H9 (cell line): ENCODE data around the gene PRKCZ. TPM values are rescaled to one million over a fixed set of nuclear protein-coding genes. Genes with fewer than 3 reads are reported as not detected.

Experiments used
- DNase-seq: peaks from one replicate; pipeline ENCODE4 v3.0.0-alpha.2; 2017
- H2AFZ ChIP-seq: one replicate; pipeline ENCODE4 v1.6.1; 2013; ENCODE audit warnings: mild to moderate bottlenecking, low read length, control low read depth, moderate library complexity
- H2AK5ac ChIP-seq: 2 replicates; pipeline ENCODE4 v1.6.1; 2013; ENCODE audit warnings: low read length, control low read depth, mixed read lengths; ENCODE audit not compliant: insufficient read length
- H2BK120ac ChIP-seq: one replicate; pipeline ENCODE4 v1.6.1; 2013; ENCODE audit warnings: low read depth, mild to moderate bottlenecking, low read length, control low read depth, inconsistent platforms; ENCODE audit not compliant: poor library complexity, severe bottlenecking
- H2BK12ac ChIP-seq: 2 replicates; pipeline ENCODE4 v1.6.1; 2013; ENCODE audit warnings: low read length, control low read depth, mixed read lengths, low read depth; ENCODE audit not compliant: insufficient read length
- H2BK15ac ChIP-seq: 2 replicates; pipeline ENCODE4 v1.6.1; 2013; ENCODE audit warnings: low read depth, low read length, control low read depth
- H2BK20ac ChIP-seq: one replicate; pipeline ENCODE4 v1.6.1; 2013; ENCODE audit warnings: low read depth, mild to moderate bottlenecking, low read length, control low read depth, inconsistent platforms; ENCODE audit not compliant: poor library complexity, severe bottlenecking
- H2BK5ac ChIP-seq: 2 replicates; pipeline ENCODE4 v1.6.1; 2013; ENCODE audit warnings: low read length, control low read depth, mixed read lengths; ENCODE audit not compliant: insufficient read length
- H3K14ac ChIP-seq: 2 replicates; pipeline ENCODE4 v1.6.1; 2013; ENCODE audit warnings: low read length, control low read depth; ENCODE audit not compliant: insufficient read depth
- H3K18ac ChIP-seq: 2 replicates; pipeline ENCODE4 v1.6.1; 2013; ENCODE audit warnings: low read depth, mild to moderate bottlenecking, mixed read lengths, low read length, control low read depth; ENCODE audit not compliant: insufficient read length
- H3K23ac ChIP-seq: 2 replicates; pipeline ENCODE4 v1.6.1; 2013; ENCODE audit warnings: low read length, control low read depth, mixed read lengths, low read depth; ENCODE audit not compliant: insufficient read length
- H3K23me2 ChIP-seq: 2 replicates; pipeline ENCODE4 v1.6.1; 2013; ENCODE audit warnings: low read depth, mild to moderate bottlenecking, mixed read lengths, low read length, control low read depth; ENCODE audit not compliant: insufficient read length, poor library complexity, severe bottlenecking
- H3K27ac ChIP-seq: 2 replicates; pipeline ENCODE4 v1.5.1; 2013; ENCODE audit warnings: low read length, control low read depth, mixed read lengths, low read depth; ENCODE audit not compliant: insufficient read length
- H3K27me3 ChIP-seq: 2 replicates; pipeline ENCODE4 v1.6.1; 2013; ENCODE audit warnings: low read length, control low read depth, inconsistent platforms; ENCODE audit not compliant: insufficient read depth
- H3K4ac ChIP-seq: 2 replicates; pipeline ENCODE4 v1.6.1; 2013; ENCODE audit warnings: low read depth, mild to moderate bottlenecking, control low read depth, inconsistent platforms, low read length, moderate library complexity
- H3K4me1 ChIP-seq: 2 replicates; pipeline ENCODE4 v1.6.1; 2013; ENCODE audit warnings: low read length, control low read depth, inconsistent platforms; ENCODE audit not compliant: insufficient read depth
- H3K4me2 ChIP-seq: 2 replicates; pipeline ENCODE4 v1.6.1; 2013; ENCODE audit warnings: low read length, control low read depth, mixed read lengths; ENCODE audit not compliant: insufficient read length, insufficient read depth
- H3K56ac ChIP-seq: 2 replicates; pipeline ENCODE4 v1.6.1; 2013; ENCODE audit warnings: low read depth, mild to moderate bottlenecking, mixed read lengths, low read length, control low read depth; ENCODE audit not compliant: insufficient read length
- H3K79me1 ChIP-seq: 2 replicates; pipeline ENCODE4 v1.6.1; 2013; ENCODE audit warnings: low read depth, mild to moderate bottlenecking, moderate library complexity, low read length, control low read depth, inconsistent platforms; ENCODE audit not compliant: insufficient read depth, poor library complexity, severe bottlenecking
- H3K79me2 ChIP-seq: 2 replicates; pipeline ENCODE4 v1.6.1; 2013; ENCODE audit warnings: low read length, control low read depth, inconsistent platforms; ENCODE audit not compliant: insufficient read depth
- H3K9ac ChIP-seq: 2 replicates; pipeline ENCODE4 v1.6.1; 2013; ENCODE audit warnings: low read length, control low read depth, mixed read lengths; ENCODE audit not compliant: insufficient read length; ENCODE audit errors: extremely low read depth
- H3K9me3 ChIP-seq: one replicate; pipeline ENCODE4 v1.6.1; 2013; ENCODE audit warnings: low read depth, low read length, inconsistent platforms; ENCODE audit not compliant: control insufficient read depth
- H3T11ph ChIP-seq: one replicate; pipeline ENCODE4 v1.6.1; 2013; ENCODE audit warnings: mild to moderate bottlenecking, low read length, control low read depth, inconsistent platforms
- H4K20me1 ChIP-seq: one replicate; pipeline ENCODE4 v1.6.1; 2013; ENCODE audit not compliant: control insufficient read depth, insufficient read length, insufficient read depth
- H4K5ac ChIP-seq: 2 replicates; pipeline ENCODE4 v1.6.1; 2013; ENCODE audit warnings: low read depth, mild to moderate bottlenecking, mixed read lengths, low read length, control low read depth; ENCODE audit not compliant: insufficient read length
- H4K8ac ChIP-seq: replicated peaks from 2 replicates; pipeline ENCODE4 v1.6.1; 2013; ENCODE audit warnings: low read length, control low read depth, mixed read lengths, low read depth; ENCODE audit not compliant: insufficient read length
- H4K91ac ChIP-seq: 2 replicates; pipeline ENCODE4 v1.6.1; 2013; ENCODE audit warnings: low read depth, mild to moderate bottlenecking, moderate library complexity, mixed read lengths, low read length, control low read depth; ENCODE audit not compliant: insufficient read length
- H3K27ac Mint-ChIP-seq, 3 experiments: 2 replicates in 2 of 3; 3 replicates in 1 of 3; pipeline ENCODE4 v1.8.0; 2020 to 2021; ENCODE audit warnings: mixed read lengths in 3 of 3, mild to moderate bottlenecking in 1 of 3, moderate library complexity in 1 of 3
- H3K27me3 Mint-ChIP-seq: 2 replicates; pipeline ENCODE4 v1.8.0; 2021; ENCODE audit warnings: low read depth, mild to moderate bottlenecking, moderate library complexity, mixed read lengths
- H3K36me3 Mint-ChIP-seq, 3 experiments: 2 replicates in 2 of 3; 3 replicates in 1 of 3; pipeline ENCODE4 v1.8.0; 2020 to 2021; ENCODE audit warnings: low read depth in 3 of 3, mixed read lengths in 3 of 3; ENCODE audit not compliant: insufficient read depth in 1 of 3
- H3K4me1 Mint-ChIP-seq, 2 experiments: 2 replicates each; pipeline ENCODE4 v1.8.0; 2020; ENCODE audit warnings: mixed read lengths in 2 of 2
- H3K4me3 Mint-ChIP-seq, 2 experiments: 2 replicates in 1 of 2; 3 replicates in 1 of 2; pipeline ENCODE4 v1.8.0; 2020 to 2021; ENCODE audit warnings: mild to moderate bottlenecking in 2 of 2, mixed read lengths in 2 of 2, moderate library complexity in 1 of 2
- H3K9me3 Mint-ChIP-seq, 2 experiments: 2 replicates in 1 of 2; 3 replicates in 1 of 2; pipeline ENCODE4 v1.8.0; 2020; ENCODE audit warnings: mild to moderate bottlenecking in 2 of 2, mixed read lengths in 2 of 2, moderate library complexity in 1 of 2
- WGBS: extraction: QIAGEN DNeasy Blood & Tissue Kit; methylation state at CpG from one replicate; pipeline ENCODE4 v1.1.7; 2013; ENCODE audit warnings: missing lambda C conversion rate, low lambda C conversion rate, mixed read lengths; ENCODE audit not compliant: insufficient read length; ENCODE audit errors: extremely low coverage; 5-methylcytosine and 5-hydroxymethylcytosine counted together
- total RNA-seq: library from RNA; stranded (reverse); gene quantifications from 2 replicates; pipeline ENCODE4 v1.2.1, GENCODE V29; 2021
- TF ChIP-seq, protein P1 (sequence below): fragments of 200-600 bp; sonication (generic); conservative IDR thresholded peaks from 3 replicates; pipeline ENCODE4 v1.8.0; 2021; ENCODE audit warnings: antibody characterized with exemption, mild to moderate bottlenecking

The PRKCZ gene
- total RNA-seq, 1 experiment from 2014 or later = 48.4 TPM

DNA sequence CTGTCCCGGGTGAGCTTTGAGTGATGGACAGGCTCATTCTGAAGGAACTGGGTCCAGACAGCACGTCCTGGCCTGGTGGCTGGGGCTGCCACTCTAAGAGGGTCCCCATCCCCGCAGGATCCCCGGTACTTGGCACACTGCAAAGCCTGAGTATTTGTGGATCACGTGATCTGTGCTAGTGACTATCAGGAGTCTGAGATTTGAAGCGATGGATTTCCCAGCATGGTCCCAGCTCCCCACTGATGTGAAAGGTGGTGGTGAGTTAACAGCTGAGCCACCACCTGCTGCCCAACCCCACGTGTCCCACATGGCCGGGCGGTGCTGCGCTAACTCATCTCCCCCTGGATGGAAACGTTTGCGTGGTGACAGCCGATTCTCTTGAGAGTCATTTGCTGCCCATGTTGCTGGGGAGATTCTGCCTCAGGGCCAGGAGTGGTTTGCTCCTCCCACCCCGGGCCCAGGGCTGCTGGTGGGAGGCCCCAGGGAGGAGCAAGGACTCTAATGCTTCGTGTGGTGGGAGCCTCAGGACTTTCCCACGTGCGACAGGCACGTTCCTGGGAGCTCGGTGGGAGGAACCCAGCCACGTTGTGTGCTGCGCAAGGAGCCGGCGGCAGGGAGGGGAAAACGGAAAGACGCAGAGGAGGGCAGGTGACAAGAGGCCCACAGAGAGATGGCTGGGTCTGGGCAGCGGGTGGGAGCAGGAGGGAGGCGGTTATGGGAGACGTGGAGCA is 129.2 kb downstream of the PRKCZ start:
- H4K5ac ChIP-seq = no peak overlapping the region
- H3K23me2 ChIP-seq = no peaks in the 10 kb centered on the region
- no peak overlapping the region for H3K23ac ChIP-seq
- H3T11ph ChIP-seq = no peak overlapping the region
- no peak overlapping the region for H2BK12ac ChIP-seq
- Mint-ChIP-seq H3K27me3 (peaks cover 1% of the 10 kb centered on the region; the same call in 1 of the 2 replicates), H3K4me3 (no peak overlapping the region), H3K27ac (peak overlapping the region; percentile 18 to 47 (median 44); a peak in 2 of 7 replicates), H3K4me1 (peaks cover 2 to 4% of the 10 kb centered on the region in 2 experiments; a peak in 2 of 4 replicates), H3K9me3 (no peaks in the 10 kb centered on the region), H3K36me3 (peaks cover 19 to 51% (median 49%) of the 10 kb centered on the region in 3 experiments; a peak in 6 of 7 replicates)
- no peaks in the 10 kb centered on the region for H3K27me3 ChIP-seq
- no peak overlapping the region; the same call in 1 of the 2 replicates for H3K14ac ChIP-seq
- no peak overlapping the region for H2BK20ac ChIP-seq
- no peak overlapping the region for H4K91ac ChIP-seq
- no CpG with 5 or more reads among the region's 28 CpGs for WGBS
- no peak overlapping the region for H2BK5ac ChIP-seq
- H4K20me1 ChIP-seq = no peaks in the 10 kb centered on the region
- H3K79me1 ChIP-seq = no peaks in the 10 kb centered on the region
- no peaks in the 10 kb centered on the region for H3K79me2 ChIP-seq
- H2BK15ac ChIP-seq = no peak overlapping the region
- no peak for DNase-seq
- no peak overlapping the region for H2AFZ ChIP-seq
- TF ChIP-seq, protein P1, sequence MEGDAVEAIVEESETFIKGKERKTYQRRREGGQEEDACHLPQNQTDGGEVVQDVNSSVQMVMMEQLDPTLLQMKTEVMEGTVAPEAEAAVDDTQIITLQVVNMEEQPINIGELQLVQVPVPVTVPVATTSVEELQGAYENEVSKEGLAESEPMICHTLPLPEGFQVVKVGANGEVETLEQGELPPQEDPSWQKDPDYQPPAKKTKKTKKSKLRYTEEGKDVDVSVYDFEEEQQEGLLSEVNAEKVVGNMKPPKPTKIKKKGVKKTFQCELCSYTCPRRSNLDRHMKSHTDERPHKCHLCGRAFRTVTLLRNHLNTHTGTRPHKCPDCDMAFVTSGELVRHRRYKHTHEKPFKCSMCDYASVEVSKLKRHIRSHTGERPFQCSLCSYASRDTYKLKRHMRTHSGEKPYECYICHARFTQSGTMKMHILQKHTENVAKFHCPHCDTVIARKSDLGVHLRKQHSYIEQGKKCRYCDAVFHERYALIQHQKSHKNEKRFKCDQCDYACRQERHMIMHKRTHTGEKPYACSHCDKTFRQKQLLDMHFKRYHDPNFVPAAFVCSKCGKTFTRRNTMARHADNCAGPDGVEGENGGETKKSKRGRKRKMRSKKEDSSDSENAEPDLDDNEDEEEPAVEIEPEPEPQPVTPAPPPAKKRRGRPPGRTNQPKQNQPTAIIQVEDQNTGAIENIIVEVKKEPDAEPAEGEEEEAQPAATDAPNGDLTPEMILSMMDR = no peak
- H2AK5ac ChIP-seq = no peak overlapping the region
- H3K4me2 ChIP-seq = no peak overlapping the region
- H3K9me3 ChIP-seq = no peaks in the 10 kb centered on the region
- H3K9ac ChIP-seq = no peak overlapping the region
- no peak overlapping the region for H3K27ac ChIP-seq
- no peak overlapping the region for H2BK120ac ChIP-seq
- H3K56ac ChIP-seq = no peak overlapping the region
- H4K8ac ChIP-seq = no peak overlapping the region
- H3K18ac ChIP-seq = no peak overlapping the region
- no peak overlapping the region for H3K4ac ChIP-seq
- H3K4me1 ChIP-seq = no peaks in the 10 kb centered on the region
